Measurements from ENCODE around the gene NEU2. TPM values are rescaled to one million over a fixed set of nuclear protein-coding genes. Genes with fewer than 3 reads are reported as not detected.
A peak's percentile ranks its signal among the peaks of the same experiment; 100 is the strongest.

NEU2 gene
- total and polyA plus RNA-seq, 2 of the 13 experiments (the other 11 are each of a cell fraction or from before 2014, with no cell fraction given): not detected

DNA sequence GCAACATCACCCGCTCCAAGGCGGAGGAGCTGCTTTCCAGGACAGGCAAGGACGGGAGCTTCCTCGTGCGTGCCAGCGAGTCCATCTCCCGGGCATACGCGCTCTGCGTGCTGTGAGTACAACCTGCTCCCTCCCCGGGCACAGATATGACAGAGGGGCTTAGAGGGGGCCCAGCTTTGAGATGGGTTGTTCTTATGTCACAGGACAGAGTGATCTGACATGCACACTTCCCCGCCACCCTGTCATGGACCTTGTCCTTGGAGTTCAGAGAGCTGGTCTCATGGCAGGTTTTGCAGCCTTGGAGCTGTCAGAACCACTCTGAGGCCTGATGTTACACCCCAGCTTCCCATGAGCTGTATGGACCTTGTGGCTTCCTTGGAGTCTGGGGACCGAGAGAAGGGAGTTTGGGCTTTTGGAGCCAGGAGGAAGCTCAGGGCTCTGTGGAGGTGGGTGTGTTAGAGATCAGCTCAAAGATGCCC, 28.1 kb downstream of the NEU2 start (continued):
- no peak for TF ChIP-seq TFDP2 (CRISPR knock-in tag; IDR thresholded peaks at IDR 0.05)
- no peak for TF ChIP-seq PCBP2 (optimal IDR thresholded peaks at IDR 0.05; ENCODE audit: low read depth, low read length, poor library complexity, severe bottlenecking)
- TF ChIP-seq, protein P1, sequence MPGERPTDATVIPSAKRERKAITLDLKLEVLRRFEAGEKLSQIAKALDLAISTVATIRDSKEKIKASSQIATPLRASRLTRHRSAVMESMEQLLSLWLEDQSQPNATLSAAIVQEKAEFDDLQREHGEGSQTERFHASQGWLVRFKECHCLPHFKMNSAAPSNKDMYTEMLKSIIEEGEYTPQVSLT (CRISPR knock-in tag; IDR thresholded peaks at IDR 0.05; ENCODE audit: borderline replicate concordance, low read depth): no peak
- no peak for TF ChIP-seq FOXK1 (CRISPR knock-in tag; IDR thresholded peaks at IDR 0.05; ENCODE audit: borderline replicate concordance, low read depth)
- TF ChIP-seq PRDM4 (CRISPR knock-in tag; IDR thresholded peaks at IDR 0.05; ENCODE audit: borderline replicate concordance): no peak
- no peak for TF ChIP-seq THYN1 (CRISPR knock-in tag; IDR thresholded peaks at IDR 0.05; ENCODE audit: borderline replicate concordance, low read depth)
- TF ChIP-seq HBP1 (CRISPR knock-in tag; IDR thresholded peaks at IDR 0.05; ENCODE audit: low read depth): no peak
- TF ChIP-seq PTBP1 (IDR thresholded peaks at IDR 0.05; ENCODE audit: low read depth, low read length, poor library complexity, severe bottlenecking): no peak
- TF ChIP-seq NR2C2 (CRISPR knock-in tag; IDR thresholded peaks at IDR 0.05; ENCODE audit: borderline replicate concordance): 0 out of 2 replicates have a peak, but pooled peaks have one; percentile 9
- no peak for TF ChIP-seq TSC22D2 (CRISPR knock-in tag; IDR thresholded peaks at IDR 0.05; ENCODE audit: borderline replicate concordance)
- TF ChIP-seq ZNF781 (CRISPR knock-in tag; IDR thresholded peaks at IDR 0.05; ENCODE audit: borderline replicate concordance, not compliant biosample characterization): no peak
- TF ChIP-seq SMYD3 (CRISPR knock-in tag; IDR thresholded peaks at IDR 0.05): no peak
- TF ChIP-seq ATM (IDR thresholded peaks at IDR 0.05; ENCODE audit: borderline replicate concordance): no peak
- no peak for TF ChIP-seq AHDC1 (CRISPR knock-in tag; IDR thresholded peaks at IDR 0.05; ENCODE audit: borderline replicate concordance)
- no peak for TF ChIP-seq RAD51 (IDR thresholded peaks at IDR 0.05; ENCODE audit: borderline replicate concordance)

All from HepG2 (cell line).